Activated T-helper 1 cell treated with anti-CD3 and anti-CD28 coated beads, Interleukin-12 subunit alpha, Interleukin-12 subunit beta, Interleukin-2, Interleukin-4 antibody, amounts not matched to agents 30 ng/mL and 10 ng/mL and 1 ng/mL, durations not matched to agents 14 hours and 24 hours and 36 hours (primary cell): ENCODE data around the gene SCGB3A1. TPM values are rescaled to one million over a fixed set of nuclear protein-coding genes. Genes with fewer than 3 reads are reported as not detected.

ENCODE experiments used
- DNase-seq: peaks from one replicate; pipeline ENCODE4 v3.0.0; 2021; ENCODE audit warnings: low spot score
- H3K27ac Mint-ChIP-seq: one replicate; pipeline ENCODE4 v1.8.0; 2021; ENCODE audit warnings: mild to moderate bottlenecking, mixed read lengths
- H3K27me3 Mint-ChIP-seq: one replicate; pipeline ENCODE4 v1.8.0; 2022; ENCODE audit warnings: mild to moderate bottlenecking, moderate library complexity, mixed read lengths; ENCODE audit not compliant: insufficient read depth
- H3K36me3 Mint-ChIP-seq: one replicate; pipeline ENCODE4 v1.8.0; 2021; ENCODE audit warnings: low read depth, mixed read lengths
- H3K4me1 Mint-ChIP-seq: one replicate; pipeline ENCODE4 v1.8.0; 2021; ENCODE audit warnings: low read depth, mixed read lengths
- H3K4me3 Mint-ChIP-seq: one replicate; pipeline ENCODE4 v1.8.0; 2021; ENCODE audit warnings: mild to moderate bottlenecking, moderate library complexity, mixed read lengths
- H3K9me3 Mint-ChIP-seq: one replicate; pipeline ENCODE4 v1.8.0; 2021; ENCODE audit warnings: mixed read lengths
- intact Hi-C: fragments of 100-400 bp; cut with micrococcal nuclease; formaldehyde crosslinking; loops from one replicate; pipeline ENCODE4 v1.15.1; 2024
- total RNA-seq: library from RNA; stranded (reverse); gene quantifications from 2 replicates; pipeline ENCODE4 v1.2.3, GENCODE V29; 2022

Gene SCGB3A1
- total RNA-seq, 1 donor from 2014 or later, result not detected

- DNase-seq, result no peak
- H3K27ac Mint-ChIP-seq, result no peak overlapping the region
- no peaks in the 10 kb centered on the region for H3K27me3 Mint-ChIP-seq
- H3K4me1 Mint-ChIP-seq, result no peaks in the 10 kb centered on the region
- no peaks in the 10 kb centered on the region for H3K9me3 Mint-ChIP-seq
- no peak overlapping the region for H3K4me3 Mint-ChIP-seq
- no peaks in the 10 kb centered on the region for H3K36me3 Mint-ChIP-seq
- intact Hi-C loops, result no loop called here
Measured at GRCh38 chr5:180598316-180598701, 7.0 kb upstream of the SCGB3A1 start.

GRCh38 chr5:180596668-180597231 is 5.5 kb upstream of the SCGB3A1 start:
- Mint-ChIP-seq H3K27me3 (peaks cover 11% of the 10 kb centered on the region), H3K9me3 (no peaks in the 10 kb centered on the region), H3K4me1 (no peaks in the 10 kb centered on the region), H3K27ac (no peak overlapping the region), H3K36me3 (peaks cover 2% of the 10 kb centered on the region), H3K4me3 (no peak overlapping the region)
- intact Hi-C loops, result no loop called here
- DNase-seq, result no peak

GRCh38 chr5:180596115-180596667 is 4.9 kb upstream of the SCGB3A1 start:
- no peaks in the 10 kb centered on the region for H3K4me1 Mint-ChIP-seq
- intact Hi-C loops, result no loop called here
- no peak overlapping the region for H3K27ac Mint-ChIP-seq
- H3K36me3 Mint-ChIP-seq, result peaks cover 2% of the 10 kb centered on the region
- no peak for DNase-seq
- no peak overlapping the region for H3K4me3 Mint-ChIP-seq
- peaks cover 11% of the 10 kb centered on the region for H3K27me3 Mint-ChIP-seq
- H3K9me3 Mint-ChIP-seq, result no peaks in the 10 kb centered on the region

- Mint-ChIP-seq H3K27me3 (peaks cover 11% of the 10 kb centered on the region), H3K4me3 (no peak overlapping the region), H3K36me3 (peaks cover 2% of the 10 kb centered on the region), H3K4me1 (no peaks in the 10 kb centered on the region), H3K27ac (peak overlapping the region; percentile 42), H3K9me3 (no peaks in the 10 kb centered on the region)
- intact Hi-C loops, result no loop called here
- DNase-seq, result no peak
Measured at GRCh38 chr5:180595381-180596114, 4.2 kb upstream of the SCGB3A1 start.

- Mint-ChIP-seq H3K27me3 (peaks cover 11% of the 10 kb centered on the region), H3K27ac (peak overlapping the region; percentile 42), H3K36me3 (peaks cover 2% of the 10 kb centered on the region), H3K9me3 (no peaks in the 10 kb centered on the region), H3K4me3 (no peak overlapping the region), H3K4me1 (no peaks in the 10 kb centered on the region)
- intact Hi-C loops, result no loop called here
- DNase-seq, result no peak
Measured at GRCh38 chr5:180595046-180595379, 3.7 kb upstream of the SCGB3A1 start.

GRCh38 chr5:180594311-180595045 is 3.2 kb upstream of the SCGB3A1 start:
- intact Hi-C loops, result no loop called here
- Mint-ChIP-seq H3K27me3 (peaks cover 16% of the 10 kb centered on the region), H3K9me3 (no peaks in the 10 kb centered on the region), H3K27ac (peak overlapping the region; percentile 42), H3K36me3 (peaks cover 2% of the 10 kb centered on the region), H3K4me3 (no peak overlapping the region), H3K4me1 (no peaks in the 10 kb centered on the region)
- DNase-seq, result no peak

- Mint-ChIP-seq H3K27ac (no peak overlapping the region), H3K9me3 (no peaks in the 10 kb centered on the region), H3K36me3 (peaks cover 2% of the 10 kb centered on the region), H3K4me1 (no peaks in the 10 kb centered on the region), H3K4me3 (no peak overlapping the region), H3K27me3 (peaks cover 24% of the 10 kb centered on the region)
- DNase-seq, result no peak
- intact Hi-C loops, result no loop called here
Measured at GRCh38 chr5:180593446-180594206, 2.3 kb upstream of the SCGB3A1 start.

GRCh38 chr5:180592176-180592575 is 877 bp upstream of the SCGB3A1 start:
- Mint-ChIP-seq H3K27ac (no peak overlapping the region), H3K36me3 (peaks cover 2% of the 10 kb centered on the region), H3K9me3 (no peaks in the 10 kb centered on the region), H3K4me3 (no peak overlapping the region), H3K27me3 (peaks cover 27% of the 10 kb centered on the region), H3K4me1 (no peaks in the 10 kb centered on the region)
- intact Hi-C loops, result no loop called here
- no peak for DNase-seq

- no peak for DNase-seq
- H3K27me3 Mint-ChIP-seq, result peaks cover 27% of the 10 kb centered on the region
Measured at GRCh38 chr5:180590543-180591310, 572 bp downstream of the SCGB3A1 start.

GRCh38 chr5:180589771-180590542 is 1.3 kb downstream of the SCGB3A1 start:
- DNase-seq, result no peak
- H3K36me3 Mint-ChIP-seq, result peaks cover 2% of the 10 kb centered on the region
- no peaks in the 10 kb centered on the region for H3K4me1 Mint-ChIP-seq
- H3K27me3 Mint-ChIP-seq, result peaks cover 27% of the 10 kb centered on the region
- H3K9me3 Mint-ChIP-seq, result no peaks in the 10 kb centered on the region
- H3K27ac Mint-ChIP-seq, result no peak overlapping the region
- H3K4me3 Mint-ChIP-seq, result no peak overlapping the region
- intact Hi-C loops, result no loop called here

More at GRCh38 chr5:180590543-180591310, 572 bp downstream of the SCGB3A1 start:
- Mint-ChIP-seq H3K36me3 (peaks cover 2% of the 10 kb centered on the region), H3K9me3 (no peaks in the 10 kb centered on the region), H3K4me1 (no peaks in the 10 kb centered on the region), H3K27ac (no peak overlapping the region), H3K4me3 (no peak overlapping the region)
- intact Hi-C loops, result no loop called here

GRCh38 chr5:180586870-180587269 is 4.4 kb downstream of the SCGB3A1 start:
- Mint-ChIP-seq H3K27ac (no peak overlapping the region), H3K4me1 (no peaks in the 10 kb centered on the region), H3K9me3 (no peaks in the 10 kb centered on the region), H3K27me3 (peaks cover 22% of the 10 kb centered on the region), H3K4me3 (no peak overlapping the region), H3K36me3 (no peaks in the 10 kb centered on the region)
- no peak for DNase-seq
- intact Hi-C loops, result no loop called here
